Left renal pelvis (tissue), 4 donors: Measurements from ENCODE around the gene COL28A1. TPM values are rescaled to one million over a fixed set of nuclear protein-coding genes. Genes with fewer than 3 reads are reported as not detected.
"Not testable (repeated sequence)": the region's sequence is repeated elsewhere in the genome, so short reads cannot be mapped to it uniquely, and the experiment has no call there.

ENCODE experiments used
- DNase-seq, 4 donors: peaks; one replicate each; pipeline ENCODE4 v3.0.0-alpha.2; 2013; ENCODE audit warnings: low read depth in 4 of 4, low spot score in 3 of 4
- polyA plus RNA-seq, 4 donors: library from polyadenylated mRNA; unstranded; fragments of 120-200 nt; gene quantifications; one replicate each; pipeline ENCODE4 v1.2.1, GENCODE V29; 2013; ENCODE audit not compliant: insufficient read length in 4 of 4

The COL28A1 gene
- polyA plus RNA-seq, 4 donors: 10.9 to 68.9 (median 14.0) TPM

DNA sequence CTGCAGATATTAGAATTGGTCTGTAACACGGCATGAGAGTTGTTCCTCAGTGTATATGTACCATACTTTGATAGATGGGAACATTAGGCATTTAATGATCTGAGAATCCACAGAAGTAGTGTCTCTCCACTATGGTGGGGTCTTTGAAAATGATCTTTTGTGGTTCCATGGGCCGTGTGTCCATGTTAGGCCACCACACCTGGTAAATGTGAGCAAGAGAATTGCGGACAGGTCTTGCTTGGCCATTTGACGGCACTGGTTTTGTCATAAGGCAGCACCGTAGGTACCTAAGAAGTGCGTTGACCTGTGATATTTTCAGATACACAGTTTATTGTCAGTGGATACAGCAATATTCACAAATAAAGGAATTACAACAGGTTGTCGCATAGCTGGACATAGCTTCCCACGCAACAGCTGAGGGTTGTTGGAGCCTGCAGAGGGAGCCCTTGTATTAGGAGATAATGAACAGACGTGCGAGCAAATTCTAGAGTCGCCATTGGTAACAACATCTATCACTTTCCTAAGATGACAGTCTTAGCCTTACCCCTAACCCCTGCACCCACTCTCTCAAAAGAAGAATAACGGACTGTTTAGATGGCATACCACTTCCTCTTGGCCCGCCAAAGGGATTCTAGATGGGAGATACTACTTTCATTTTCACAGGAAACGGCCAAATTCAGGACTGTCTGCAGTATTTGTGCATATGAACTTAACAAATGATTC, 111.4 kb downstream of the COL28A1 start:
- no peak for DNase-seq

DNA sequence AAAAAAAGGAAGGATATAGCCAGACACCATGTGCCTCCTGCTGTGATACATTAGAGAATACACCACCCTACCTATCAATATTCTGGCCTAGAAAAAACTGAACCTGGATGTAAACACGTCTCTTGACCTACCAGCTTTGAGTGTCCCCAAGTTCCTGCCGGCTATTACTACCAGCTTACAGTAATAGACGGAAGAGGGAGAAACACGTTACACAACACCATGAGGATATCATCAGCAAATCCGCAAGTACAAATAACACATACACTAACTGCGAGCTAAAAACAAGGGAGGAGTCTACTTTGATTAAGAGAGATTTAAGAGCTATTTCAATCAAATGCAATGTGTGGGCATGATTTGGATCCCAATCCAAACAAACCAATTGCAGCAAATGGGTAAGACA, 113.0 kb downstream of the COL28A1 start:
- no peak for DNase-seq

DNA sequence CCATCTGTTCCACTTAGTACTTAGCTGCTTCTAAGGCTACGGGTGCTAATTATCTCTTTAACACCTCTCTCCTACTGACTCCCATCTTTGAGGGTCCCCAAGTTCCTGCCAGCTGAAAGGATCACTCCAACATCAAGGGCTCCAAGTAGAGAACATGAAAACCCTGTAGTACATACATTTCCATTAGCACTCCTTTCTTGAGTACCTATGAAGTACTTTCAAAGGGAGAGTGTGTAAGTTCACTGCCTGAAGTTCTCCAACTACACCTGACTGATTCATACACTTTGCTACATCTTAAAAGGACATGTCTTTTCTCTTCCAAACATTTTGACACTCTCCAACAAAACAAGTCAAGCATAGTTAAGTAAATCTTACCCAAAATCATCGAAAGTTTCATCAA, 113.8 kb downstream of the COL28A1 start:
- DNase-seq: no peak

DNA sequence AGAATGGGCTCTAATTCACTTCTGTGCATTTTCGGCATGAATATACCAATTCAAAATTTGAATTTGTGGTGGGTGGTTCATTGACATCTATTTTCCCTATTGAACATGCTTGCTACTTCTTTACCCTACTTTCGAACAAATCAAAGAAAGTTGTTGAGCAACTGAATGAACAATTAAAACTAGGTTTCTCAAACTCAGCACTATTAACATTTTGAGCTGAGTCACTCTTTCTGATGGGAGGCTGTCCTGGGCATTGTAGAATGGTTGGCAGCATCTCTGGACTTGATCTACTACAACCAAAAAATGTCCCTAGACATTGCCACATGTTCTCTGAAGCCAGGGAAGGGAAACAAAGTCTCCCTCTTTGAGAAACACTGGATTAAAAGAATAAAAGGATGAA, 116.7 kb downstream of the COL28A1 start:
- no peak for DNase-seq

DNA sequence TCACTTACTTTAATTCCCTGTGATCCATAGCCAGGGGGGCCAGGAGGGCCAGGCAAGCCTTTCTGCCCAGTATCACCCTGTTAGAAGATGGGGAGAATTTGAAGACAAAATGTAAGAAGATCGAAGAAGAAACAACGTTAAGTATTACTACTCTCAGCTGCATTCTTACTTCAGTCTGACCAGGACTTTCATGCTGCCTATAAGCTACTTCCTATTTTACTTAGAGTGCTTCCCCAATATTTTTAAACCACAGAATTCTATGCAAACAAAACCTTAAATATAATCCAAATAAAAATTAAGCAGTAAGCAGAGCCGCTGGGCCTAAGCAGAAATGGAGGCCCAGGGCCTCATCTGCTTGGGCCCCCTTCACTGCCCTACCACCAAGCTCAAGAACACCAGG, 117.8 kb downstream of the COL28A1 start:
- DNase-seq: no peak

DNA sequence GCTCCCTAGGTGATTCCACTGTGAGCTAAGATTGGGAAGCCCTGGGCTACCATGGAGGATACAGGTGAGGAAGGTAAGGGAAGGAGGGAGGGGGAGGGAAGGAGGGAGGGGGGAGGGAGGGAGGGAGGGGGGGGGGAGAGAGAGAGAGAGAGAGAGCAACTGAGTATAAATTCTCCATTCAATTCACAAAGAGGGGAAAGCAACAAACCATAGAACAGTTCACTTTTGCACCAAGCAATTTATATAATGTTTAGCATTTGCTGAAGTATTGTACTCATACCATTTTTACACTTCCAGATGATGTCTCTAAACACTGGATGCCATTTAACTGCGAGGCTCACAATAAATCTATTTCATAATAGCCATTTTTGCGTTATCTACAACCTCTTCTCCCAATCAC, 118.3 kb downstream of the COL28A1 start:
- DNase-seq: no peak

DNA sequence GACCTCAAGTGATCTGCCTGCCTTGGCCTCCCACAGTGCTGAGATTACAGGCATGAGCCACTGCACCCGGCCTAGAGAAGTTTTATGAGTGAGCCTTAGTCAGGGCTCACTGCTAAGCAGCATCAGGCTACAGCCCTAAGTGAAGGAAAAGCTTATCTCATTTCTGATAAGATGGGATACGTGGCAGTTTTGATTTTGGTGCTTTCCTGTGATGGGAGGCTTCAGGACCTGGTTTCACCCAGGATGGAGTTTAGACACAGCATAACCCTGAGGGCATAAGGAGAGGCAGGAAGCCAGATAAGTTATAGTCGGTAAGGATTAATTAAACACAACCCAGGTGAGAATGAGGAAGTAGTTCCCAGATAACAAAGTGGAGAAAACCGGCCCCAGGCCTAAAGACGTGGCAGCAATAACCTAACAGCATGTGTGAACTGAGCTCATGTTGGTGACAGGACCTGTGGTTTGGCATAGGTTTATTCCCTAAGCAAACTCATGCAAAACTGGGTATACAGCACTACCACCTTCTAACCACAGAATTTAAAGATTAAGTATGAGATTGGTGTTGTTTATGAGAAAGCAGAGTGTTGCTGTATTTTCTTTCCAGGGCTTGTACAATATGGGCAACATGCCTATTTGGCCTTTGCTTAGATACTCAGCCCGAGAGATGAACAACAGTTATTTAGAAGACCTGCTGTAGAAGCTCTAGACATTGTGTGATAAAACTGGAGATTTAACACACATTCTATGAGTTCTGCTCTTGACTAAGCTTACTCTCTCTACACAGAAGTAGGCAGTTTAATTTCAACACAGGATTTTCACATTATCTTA, 119.4 kb downstream of the COL28A1 start:
- no peak for DNase-seq

DNA sequence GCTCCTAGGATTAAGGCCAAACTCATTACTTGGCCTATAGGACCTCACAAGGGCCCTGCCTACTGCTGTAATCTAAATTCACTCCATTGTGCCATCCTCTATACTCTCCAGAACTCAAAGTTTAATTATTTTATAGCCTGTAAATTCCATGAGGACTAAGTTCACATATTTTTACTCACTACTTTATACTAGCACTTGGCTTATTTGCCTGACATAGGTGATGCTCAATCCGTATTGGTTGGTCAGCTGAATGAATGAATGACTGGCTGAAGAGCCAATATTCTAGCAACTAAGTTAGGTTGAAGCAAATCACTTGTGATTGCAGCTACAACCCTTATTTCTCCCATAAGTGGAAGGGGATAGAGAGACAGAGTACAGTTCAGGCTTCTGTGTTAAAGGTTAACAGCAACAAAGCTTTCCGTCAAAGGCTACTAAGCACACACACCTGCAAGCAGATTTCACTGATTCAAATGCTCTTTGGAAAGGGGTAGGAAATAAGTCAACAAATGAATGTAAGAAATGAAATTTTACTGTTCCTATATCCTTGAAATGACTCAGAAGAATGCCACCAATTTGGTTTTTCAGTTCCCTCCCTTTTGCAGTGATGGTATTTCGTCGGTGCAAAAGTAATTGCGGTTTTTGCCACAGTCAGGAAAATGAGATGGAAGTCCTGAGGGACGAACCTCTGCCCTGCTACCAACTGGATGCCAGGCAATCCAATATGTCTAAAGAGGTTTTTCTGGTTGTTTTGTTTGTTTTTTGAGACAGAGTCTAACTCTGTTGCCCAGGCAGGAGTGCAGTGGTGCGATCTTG, 120.7 kb downstream of the COL28A1 start:
- DNase-seq: no peak

DNA sequence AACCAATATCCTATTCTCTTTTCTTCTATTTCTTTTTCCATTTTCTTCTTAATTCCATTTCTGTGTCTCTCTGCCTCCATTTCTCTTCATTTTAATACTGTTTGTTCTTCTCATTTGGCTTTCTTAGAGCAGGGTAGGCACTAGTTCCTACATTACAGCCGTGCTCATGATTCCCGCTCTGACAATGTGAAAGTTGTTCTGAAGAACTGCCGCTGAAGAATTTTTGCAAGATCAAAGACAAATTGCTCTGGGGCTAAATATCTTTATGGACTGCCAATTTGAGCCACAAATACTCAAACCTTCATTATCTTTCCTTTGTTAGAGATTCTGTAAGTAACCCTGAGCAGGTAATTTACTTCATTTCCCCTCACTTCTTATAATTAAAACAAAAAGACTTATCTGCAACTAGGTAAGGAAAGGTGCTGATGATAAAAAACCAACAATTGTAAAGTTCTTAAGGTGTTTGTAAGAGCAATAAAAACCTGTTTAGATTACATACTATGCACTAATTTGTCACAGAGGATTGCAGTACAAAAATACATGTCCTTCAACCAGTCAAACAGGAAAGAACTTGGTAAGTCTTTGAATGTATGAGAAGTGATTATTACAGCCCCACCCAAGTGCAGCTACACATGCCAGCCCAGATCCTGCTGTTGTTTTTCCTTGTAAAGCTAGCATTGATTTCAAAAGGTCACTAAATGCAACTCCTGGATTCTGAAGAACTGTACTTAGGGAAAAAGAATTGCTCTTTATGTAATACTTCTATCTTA, 127.5 kb downstream of the COL28A1 start:
- DNase-seq: no peak

DNA sequence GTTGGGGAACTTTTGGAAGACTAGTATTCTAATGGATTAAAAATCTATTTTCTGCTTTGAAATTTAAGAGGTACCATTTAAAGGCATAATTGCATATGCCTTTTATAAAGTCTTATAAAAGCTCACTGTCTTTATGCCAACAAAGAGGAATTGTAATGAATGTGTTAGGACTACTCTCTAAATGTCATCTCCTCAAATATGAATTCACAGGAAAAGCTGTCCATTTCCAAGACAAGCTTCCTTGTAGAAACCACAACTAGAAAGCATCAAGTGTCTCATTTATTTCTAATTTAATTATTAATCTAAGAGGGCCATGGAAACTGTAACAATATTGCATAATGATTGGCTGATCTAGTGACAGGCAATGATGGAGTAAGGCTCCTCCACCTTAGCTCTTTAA, 130.2 kb downstream of the COL28A1 start:
- no peak for DNase-seq

DNA sequence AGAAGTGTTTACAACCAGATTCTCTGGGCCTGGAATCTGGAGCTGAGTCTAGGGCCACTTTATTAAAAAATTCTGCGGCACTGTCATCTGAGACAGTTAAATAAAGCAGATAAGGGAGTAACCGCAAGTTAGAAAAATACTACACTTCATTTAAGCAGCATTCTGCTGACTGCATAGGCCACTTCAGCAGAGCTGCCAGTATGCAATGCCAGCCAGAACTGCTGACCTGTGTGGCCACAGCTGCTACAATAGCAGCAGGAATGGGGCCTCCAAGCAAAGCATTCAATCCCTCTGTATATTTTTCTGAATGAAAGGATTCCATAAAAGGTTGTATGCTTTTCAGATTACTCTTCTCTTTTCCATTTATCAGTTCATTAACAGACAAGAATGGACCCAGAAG, 136.0 kb downstream of the COL28A1 start:
- DNase-seq: no peak

DNA sequence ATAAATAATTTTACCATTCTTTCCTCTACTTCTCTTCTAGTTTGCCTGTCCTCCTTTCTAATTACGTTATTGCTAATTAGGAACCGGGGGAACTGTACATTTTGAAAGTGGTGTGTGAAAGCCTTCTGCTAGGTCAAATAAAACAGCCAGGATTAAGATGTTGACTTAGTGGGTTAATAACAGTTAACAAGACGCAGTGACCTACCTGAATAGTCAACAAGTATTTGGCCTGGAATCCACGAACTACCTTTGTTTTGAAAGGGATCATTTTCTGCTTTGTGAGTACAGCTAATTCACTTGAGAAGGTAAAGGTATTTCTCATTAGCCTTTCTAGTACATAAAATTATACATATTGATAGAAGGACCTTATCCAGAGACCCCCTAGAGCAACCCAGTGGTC, 139.9 kb downstream of the COL28A1 start:
- DNase-seq: no peak

DNA sequence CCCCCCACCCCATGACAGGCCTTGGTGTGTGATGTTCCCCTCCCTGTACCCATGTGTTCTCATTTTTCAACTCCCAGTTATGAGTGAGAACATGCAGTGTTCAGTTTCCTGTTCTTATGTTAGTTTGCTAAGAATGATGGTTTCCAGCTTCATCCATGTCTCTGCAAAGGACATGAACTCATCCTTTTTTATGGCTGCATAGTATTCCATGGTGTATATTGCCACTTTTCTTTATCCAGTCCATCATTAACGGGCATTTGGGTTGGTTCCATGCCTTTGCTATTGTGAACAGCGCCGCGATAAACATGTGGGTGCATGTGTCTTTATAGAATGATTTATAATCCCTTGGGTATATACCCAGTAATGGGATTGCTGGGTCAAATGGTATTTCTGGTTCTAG, 147.5 kb downstream of the COL28A1 start:
- not testable (repeated sequence) for DNase-seq

DNA sequence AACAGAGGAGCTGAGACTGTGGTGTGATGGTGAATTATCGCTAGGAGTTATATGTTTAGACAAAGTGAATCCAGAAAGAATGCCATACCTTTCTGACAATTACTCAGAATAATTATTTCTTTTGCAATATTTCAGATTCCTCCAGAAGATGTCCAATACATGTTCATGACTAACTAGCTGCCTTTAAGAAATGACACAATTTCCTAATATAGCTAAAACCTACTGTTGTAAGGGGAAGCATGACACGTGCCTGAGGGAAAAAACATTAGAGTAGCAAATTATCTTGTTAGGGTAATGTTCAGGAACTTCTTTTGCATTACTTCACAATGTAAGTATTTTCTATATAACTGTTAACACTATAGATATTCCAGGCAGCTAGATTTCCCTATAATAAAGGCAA, 150.3 kb downstream of the COL28A1 start:
- no peak for DNase-seq

DNA sequence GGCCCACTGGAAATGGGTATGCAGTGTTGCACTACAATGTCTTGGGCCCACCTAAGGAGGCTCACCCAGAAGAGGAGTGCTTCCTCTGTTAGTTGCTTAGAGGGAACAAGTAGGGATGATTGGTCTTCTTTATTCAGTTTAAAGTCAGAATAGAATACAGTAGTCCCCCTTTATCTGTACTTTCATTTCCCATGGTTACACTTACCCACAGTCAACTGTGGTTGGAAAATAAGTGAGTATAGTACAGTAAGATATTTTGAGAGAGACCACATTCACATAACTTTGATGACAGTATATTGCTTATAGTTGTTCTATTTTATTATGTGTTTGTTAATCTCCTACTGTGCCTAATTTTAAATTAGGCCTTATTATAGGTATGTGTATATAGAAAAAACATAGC, 151.4 kb downstream of the COL28A1 start:
- DNase-seq: no peak

DNA sequence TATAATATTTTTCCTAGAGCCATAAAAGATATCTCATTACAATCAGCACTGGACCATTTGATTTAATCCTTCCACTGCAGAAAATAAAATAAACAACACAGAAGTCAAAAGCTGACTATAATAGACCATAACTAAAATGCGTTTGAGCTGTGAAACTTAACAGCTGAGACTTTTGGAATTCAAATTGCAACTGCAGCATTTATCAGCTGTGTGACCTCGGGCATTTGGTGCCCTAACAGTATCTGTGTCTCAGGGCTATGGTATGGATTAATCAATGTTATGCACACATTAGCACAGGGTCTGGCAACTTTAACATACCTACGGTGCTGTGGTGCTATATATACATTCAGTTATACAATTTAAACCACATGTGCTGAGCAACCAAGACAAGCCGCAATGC, 160.1 kb downstream of the COL28A1 start:
- DNase-seq: no peak

DNA sequence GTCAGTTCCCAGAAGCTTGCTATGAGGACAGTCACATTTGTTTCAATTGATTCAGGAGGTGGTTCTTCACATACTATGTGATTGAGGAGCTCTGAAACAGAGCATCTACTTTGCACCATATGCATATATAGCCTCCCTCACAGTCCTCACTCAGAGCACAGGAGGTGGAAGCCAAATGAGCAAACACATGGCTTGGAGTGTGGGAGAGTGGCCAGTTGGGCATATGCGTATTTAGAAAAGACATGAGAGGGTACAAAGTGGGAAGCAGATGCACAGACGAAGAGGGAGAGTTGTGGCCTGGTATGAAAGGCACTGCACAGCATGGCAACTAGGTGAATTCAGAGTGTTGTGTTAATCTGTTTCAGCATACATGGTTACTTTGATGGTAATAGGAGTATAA, 165.6 kb downstream of the COL28A1 start:
- DNase-seq: no peak

DNA sequence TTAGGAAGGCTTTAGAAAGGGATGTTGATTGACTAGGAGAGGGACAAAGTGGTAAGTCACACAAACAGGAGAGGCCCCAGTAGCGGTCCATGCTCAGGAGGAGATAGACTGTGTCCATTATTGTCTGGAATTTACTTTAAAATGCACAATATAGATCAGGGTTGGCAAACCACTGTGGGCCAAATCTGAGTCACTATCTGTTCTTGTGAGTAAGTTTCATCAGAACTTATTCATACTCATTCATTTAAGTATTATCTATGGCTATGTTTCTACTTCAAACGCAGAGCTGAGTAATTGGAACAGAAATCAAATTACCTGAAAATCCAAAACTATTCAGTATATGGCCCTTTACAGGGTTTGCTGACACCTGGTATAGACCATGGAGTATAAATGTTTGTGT, 166.5 kb downstream of the COL28A1 start:
- DNase-seq: no peak

DNA sequence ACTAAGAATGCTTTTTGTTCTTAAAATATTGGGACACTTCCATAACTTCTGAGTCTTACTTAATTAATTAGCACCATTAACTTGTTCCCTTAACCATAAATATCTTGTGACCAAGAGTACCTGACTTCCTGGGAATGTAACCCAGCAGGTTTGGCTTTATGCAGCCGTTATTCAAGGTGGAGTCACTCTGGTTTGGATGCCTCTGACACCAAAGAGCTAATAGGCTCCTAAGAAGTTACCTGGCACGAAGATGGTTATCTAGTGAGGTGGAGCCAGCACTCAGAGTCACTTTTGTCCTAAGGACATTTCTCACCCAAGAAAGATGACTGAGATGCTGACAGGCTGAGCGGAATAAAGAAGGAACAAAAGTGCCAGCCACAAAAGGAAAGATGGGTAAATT, 181.0 kb downstream of the COL28A1 start:
- DNase-seq: no peak

DNA sequence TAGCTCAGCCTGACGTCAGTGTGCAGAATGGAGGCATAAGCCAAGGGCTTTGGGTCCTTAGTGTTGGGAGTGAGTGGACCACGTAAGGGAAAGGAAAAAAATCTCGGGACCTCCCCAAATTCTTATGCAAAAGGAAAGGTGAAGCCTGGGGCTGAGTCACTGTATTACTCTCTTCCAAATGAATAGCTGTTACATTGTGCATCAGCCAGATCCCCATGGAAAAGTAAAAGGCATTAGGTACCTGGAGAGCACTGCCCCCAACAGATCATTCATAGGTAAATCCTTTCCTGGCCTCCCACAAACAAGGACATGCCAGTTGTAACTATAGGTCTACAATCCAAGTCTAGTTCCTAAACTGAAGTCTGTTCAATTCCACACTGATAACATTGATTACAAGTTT, 182.8 kb downstream of the COL28A1 start:
- DNase-seq: no peak

DNA sequence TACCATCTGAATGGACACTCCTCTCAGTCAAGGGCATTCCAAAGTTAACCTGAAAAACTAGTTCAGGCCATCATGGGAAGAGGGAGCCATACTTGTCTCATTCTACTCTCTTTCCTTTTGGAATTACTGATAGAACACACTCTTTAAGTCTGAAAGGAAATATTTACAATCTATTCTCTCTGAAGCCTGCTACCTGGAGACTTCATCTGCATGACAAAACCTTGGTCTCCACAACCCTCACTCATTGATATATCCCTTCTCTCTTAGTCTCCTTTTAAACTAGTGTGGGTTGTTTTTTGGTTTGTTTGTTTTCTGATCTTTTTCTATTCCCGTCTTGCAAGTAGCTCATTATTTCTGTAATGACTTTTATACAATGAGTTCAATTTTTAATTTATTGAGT, 183.8 kb downstream of the COL28A1 start:
- DNase-seq: no peak
